ENCODE data around the gene LRMDA. TPM values are rescaled to one million over a fixed set of nuclear protein-coding genes. Genes with fewer than 3 reads are reported as not detected.

The LRMDA gene
- total RNA-seq, 4 donors from 2014 or later: 2.2 to 7.8 (median 4.5) TPM

GRCh38 chr10:76309741-76310587 lies 878.5 kb downstream of the LRMDA start:
- H3K27ac ChIP-seq: peak overlapping the region in 3 of 4 donors; percentile 7 to 56 (median 31)
- in situ Hi-C loops (cut with MboI; ENCODE audit: low pct_ligation_motif_present in 1 of 4, low pct_unique_long_range_greater_than_20kb in 1 of 4, low sequenced_read_pairs in 3 of 4): loop anchor here in 1 of 4 donors (25.0 kb wide), 1 partner anchor 923 kb away; no protein-coding TSS in a partner anchor

GRCh38 chr10:76310588-76311080 lies 879.2 kb downstream of the LRMDA start:
- intact Hi-C loops (cut with DNase I; ENCODE audit: low total_unique reads): no loop called here
- H3K36me3 ChIP-seq: no peaks in the 10 kb centered on the region
- no peak for DNase-seq
- in situ Hi-C loops (cut with MboI; ENCODE audit: low pct_ligation_motif_present in 1 of 4, low pct_unique_long_range_greater_than_20kb in 1 of 4, low sequenced_read_pairs in 3 of 4): loop anchor here in 1 of 4 donors (25.0 kb wide), 1 partner anchor 923 kb away; no protein-coding TSS in a partner anchor
- peak overlapping the region in 2 of 4 donors; percentile 1 to 31 for H3K27ac ChIP-seq
- H3K4me3 ChIP-seq: no peak overlapping the region
- no peaks in the 10 kb centered on the region for H3K27me3 ChIP-seq
- WGBS, 2 donors (ENCODE audit: low coverage in 1 of 2): 33 to 72% methylated on average over 1 of the region's 1 CpG
- peaks cover 0 to 14% (median 7%) of the 10 kb centered on the region in 4 donors for H3K4me1 ChIP-seq
- TF ChIP-seq POLR2AphosphoS5 (IDR thresholded peaks at IDR 0.05): no peak
- TF ChIP-seq EP300 (IDR thresholded peaks at IDR 0.05; ENCODE audit: low read depth): no peak
- no peak for TF ChIP-seq POLR2A (IDR thresholded peaks at IDR 0.05)
- no peak for TF ChIP-seq CTCF (IDR thresholded peaks at IDR 0.05)
- H3K9me3 ChIP-seq: no peaks in the 10 kb centered on the region

More at GRCh38 chr10:76309741-76310587, 878.5 kb downstream of the LRMDA start:
- TF ChIP-seq CTCF (IDR thresholded peaks at IDR 0.05): no peak
- TF ChIP-seq POLR2A (IDR thresholded peaks at IDR 0.05): no peak
- no peak for TF ChIP-seq POLR2AphosphoS5 (IDR thresholded peaks at IDR 0.05)
- no peak for TF ChIP-seq EP300 (IDR thresholded peaks at IDR 0.05; ENCODE audit: low read depth)
- intact Hi-C loops (cut with DNase I; ENCODE audit: low total_unique reads): no loop called here
- Histone ChIP-seq H3K4me3 (no peak overlapping the region), H3K9me3 (no peaks in the 10 kb centered on the region), H3K27me3 (no peaks in the 10 kb centered on the region), H3K36me3 (no peaks in the 10 kb centered on the region), H3K4me1 (peaks cover 0 to 14% (median 7%) of the 10 kb centered on the region in 4 donors)
- WGBS, 2 donors (ENCODE audit: low coverage in 1 of 2): 79 to 86% methylated on average over 7 of the region's 7 CpGs
- DNase-seq: no peak

GRCh38 chr10:76311752-76312636 lies 880.6 kb downstream of the LRMDA start:
- no peak for TF ChIP-seq POLR2A (IDR thresholded peaks at IDR 0.05)
- TF ChIP-seq CTCF (IDR thresholded peaks at IDR 0.05): peak in 4 of 5 experiments; percentile 26 to 39 (median 32)
- TF ChIP-seq POLR2AphosphoS5 (IDR thresholded peaks at IDR 0.05): peak; percentile 10 to 39 (median 14)
- no peaks in the 10 kb centered on the region for H3K9me3 ChIP-seq
- no peaks in the 10 kb centered on the region for H3K36me3 ChIP-seq
- no peak for DNase-seq
- in situ Hi-C loops (cut with MboI; ENCODE audit: low pct_ligation_motif_present in 1 of 4, low pct_unique_long_range_greater_than_20kb in 1 of 4, low sequenced_read_pairs in 3 of 4): loop anchor here in 1 of 4 donors (25.0 kb wide), 1 partner anchor 925 kb away; no protein-coding TSS in a partner anchor
- H3K27ac ChIP-seq: peak overlapping the region in 2 of 4 donors; percentile 10 to 65
- H3K4me3 ChIP-seq: no peak overlapping the region
- 60 to 80% methylated on average over 3 to 4 of the region's 4 CpGs for WGBS, 2 donors (ENCODE audit: low coverage in 1 of 2)
- H3K4me1 ChIP-seq: peaks cover 0 to 14% (median 7%) of the 10 kb centered on the region in 4 donors
- intact Hi-C loops (cut with DNase I; ENCODE audit: low total_unique reads): no loop called here
- H3K27me3 ChIP-seq: no peaks in the 10 kb centered on the region

Data from transverse colon (tissue), 4 donors.